Neural cell (in vitro differentiated cells): ENCODE data around the gene RRBP1.

Experiments
- CTCF ChIP-seq: fragments of 450-650 bp; IDR thresholded peaks from 2 replicates; pipeline ENCODE4 v1.5.1; 2014; ENCODE audit warnings: antibody characterized with exemption, mild to moderate bottlenecking, moderate library complexity; ENCODE audit not compliant: poor library complexity, severe bottlenecking
- EP300 ChIP-seq: fragments of 450-650 bp; conservative IDR thresholded peaks from 2 replicates; pipeline ENCODE4 v1.6.1; 2014; ENCODE audit warnings: antibody characterized with exemption, mild to moderate bottlenecking, moderate library complexity; ENCODE audit not compliant: poor library complexity, severe bottlenecking
- EZH2 ChIP-seq: fragments of 200-600, 300-800 bp; shearing (Covaris generic), sonication (generic); IDR thresholded peaks from 2 replicates; pipeline ENCODE4 v1.6.1; 2014; ENCODE audit warnings: antibody characterized with exemption, low read length, borderline replicate concordance, mild to moderate bottlenecking; ENCODE audit not compliant: insufficient read depth, poor library complexity, severe bottlenecking
- POLR2AphosphoS5 ChIP-seq: IDR thresholded peaks from 2 replicates; pipeline ENCODE4 v1.6.1; 2012
- REST ChIP-seq: IDR thresholded peaks from 2 replicates; pipeline ENCODE4 v1.6.1; 2012; ENCODE audit warnings: borderline replicate concordance
- TAF1 ChIP-seq: IDR thresholded peaks from 2 replicates; pipeline ENCODE4 v1.6.1; 2012; ENCODE audit warnings: low read depth

DNA sequence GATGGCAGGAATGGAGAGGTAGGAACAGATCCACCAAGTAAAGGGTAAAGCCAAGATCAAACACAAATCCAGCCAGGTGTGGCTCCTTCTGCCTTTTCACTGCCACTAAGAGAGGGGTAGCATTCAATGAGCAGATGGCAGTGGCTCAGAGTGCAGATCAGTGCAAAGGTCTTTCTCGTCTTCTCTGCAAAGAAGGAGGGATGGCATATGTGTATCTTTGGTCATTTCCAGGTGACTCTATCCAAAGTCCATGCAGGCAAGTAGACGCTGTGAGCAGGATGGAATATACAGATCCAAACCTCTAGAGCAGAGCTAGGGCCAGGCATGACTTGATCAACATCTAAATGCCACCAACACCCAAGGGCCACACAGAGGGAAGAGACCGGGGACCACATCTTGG lies 24.6 kb upstream of the RRBP1 start:
- no peak for TF ChIP-seq CTCF
- no peak for TF ChIP-seq POLR2AphosphoS5
- no peak for TF ChIP-seq EP300
- no peak for TF ChIP-seq REST
- no peak for TF ChIP-seq EZH2
- no peak for TF ChIP-seq TAF1
